A549 (cell line): ENCODE results near the gene SERPINA6. TPM values are rescaled to one million over a fixed set of nuclear protein-coding genes. Genes with fewer than 3 reads are reported as not detected.

Experiments
- ATAC-seq, 2 experiments: fragments of 200-7000 bp in 1 of 2; fragments of >200 bp in 1 of 2; cut with Nextera tagmentation in 1 of 2; cut with Tn5 transposase in 1 of 2; 3 replicates each; pipeline versions ENCODE4 v1.8.0 to v1.9.1; 2018 to 2020; ENCODE audit warnings: mild to moderate bottlenecking in 1 of 2, moderate library complexity in 1 of 2
- CTCF ChIA-PET: fragments of 300-600 bp; sonication (Branson Sonifier 250); formaldehyde crosslinking; extraction: SDS; loops from one replicate; lab custom pipeline; 2021; ENCODE audit warnings: antibody characterized with exemption, inconsistent platforms; lab: Yijun Ruan, JAX
- POLR2A ChIA-PET: fragments of 350-600 bp; formaldehyde crosslinking; extraction: SDS; loops from one replicate; lab custom pipeline; 2021; ENCODE audit warnings: antibody characterized with exemption, inconsistent platforms; lab: Yijun Ruan, JAX
- DNase-seq, 2 experiments: peaks; one replicate each; pipeline versions ENCODE4 v3.0.0 to v3.0.0-alpha.2; 2011 to 2016; ENCODE audit warnings: low read depth in 1 of 2, low spot score in 1 of 2
- FAIRE-seq: peaks from 2 replicates; lab custom pipeline; 2011; peaks lifted over from hg19 to GRCh38; lab: Jason Lieb, UNC
- H3K27ac ChIP-seq, 2 experiments: fragments of >200 bp; sonication (Bioruptor Twin); formaldehyde crosslinking; 3 replicates each; pipeline ENCODE4 v1.5.1; 2016 to 2017
- H3K4me1 ChIP-seq: fragments of >200 bp; sonication (Bioruptor Twin); formaldehyde crosslinking; 3 replicates; pipeline ENCODE4 v1.6.1; 2016
- H3K4me2 ChIP-seq: fragments of >200 bp; sonication (Bioruptor Twin); formaldehyde crosslinking; 3 replicates; pipeline ENCODE4 v1.6.1; 2016
- H3K4me3 ChIP-seq: fragments of >200 bp; sonication (Bioruptor Twin); formaldehyde crosslinking; 3 replicates; pipeline ENCODE4 v1.5.1; 2016
- H3K9me3 ChIP-seq: fragments of >200 bp; sonication (Bioruptor Twin); formaldehyde crosslinking; 3 replicates; pipeline ENCODE4 v1.6.1; 2016
- BCL3 ChIP-seq: fragments of >200 bp; sonication (Bioruptor Twin); formaldehyde crosslinking; IDR thresholded peaks from 3 replicates; pipeline ENCODE4 v1.6.1; 2016
- CEBPB ChIP-seq, 2 experiments: fragments of >200 bp in 1 of 2; sonication (Bioruptor Twin) in 1 of 2; formaldehyde crosslinking in 1 of 2; IDR thresholded peaks; 2 replicates each; pipeline ENCODE4 v1.6.1; 2012 to 2016
- CHD4 ChIP-seq: fragments of 200-600 bp; sonication (generic); IDR thresholded peaks from 2 replicates; pipeline ENCODE4 v1.6.1; 2016; ENCODE audit warnings: antibody characterized with exemption, mild to moderate bottlenecking, borderline replicate concordance
- EHF ChIP-seq: fragments of 250-450 bp; sonication (Bioruptor Pico); IDR thresholded peaks from 2 replicates; pipeline ENCODE4 v1.5.0; 2020; ENCODE audit warnings: mild to moderate bottlenecking
- EHMT2 ChIP-seq: fragments of 200-600 bp; sonication (generic); IDR thresholded peaks from 2 replicates; pipeline ENCODE4 v1.6.1; 2016; ENCODE audit warnings: antibody characterized with exemption, low read depth, mild to moderate bottlenecking, moderate library complexity
- EP300 ChIP-seq, 2 experiments: fragments of >200 bp; sonication (Bioruptor Twin); formaldehyde crosslinking; IDR thresholded peaks; 2 replicates in 1 of 2; 3 replicates in 1 of 2; pipeline ENCODE4 v1.6.1; 2016 to 2017
- ESRRA ChIP-seq: fragments of 150-350 bp; IDR thresholded peaks from 2 replicates; pipeline ENCODE4 v1.6.1; 2014; ENCODE audit warnings: mild to moderate bottlenecking, low read length, borderline replicate concordance
- FOSB ChIP-seq: fragments of 250-450 bp; sonication (Bioruptor Pico); IDR thresholded peaks from 2 replicates; pipeline ENCODE4 v1.5.0; 2020; ENCODE audit warnings: mild to moderate bottlenecking, moderate library complexity
- FOSL2 ChIP-seq, 2 experiments: fragments of 450-650 bp in 1 of 2; fragments of >200 bp in 1 of 2; sonication (Bioruptor Twin) in 1 of 2; formaldehyde crosslinking; IDR thresholded peaks; 2 replicates each; pipeline versions ENCODE4 v1.5.0 to v1.6.1; 2016 to 2020; ENCODE audit warnings: mild to moderate bottlenecking in 1 of 2, moderate library complexity in 1 of 2
- FOXS1 ChIP-seq: fragments of 250-450 bp; sonication (Bioruptor Pico); IDR thresholded peaks from 2 replicates; pipeline ENCODE4 v1.5.0; 2020; ENCODE audit warnings: mild to moderate bottlenecking, moderate library complexity
- JUN ChIP-seq, 2 experiments: fragments of >200 bp; sonication (Bioruptor Twin); formaldehyde crosslinking; IDR thresholded peaks; 2 replicates in 1 of 2; 3 replicates in 1 of 2; pipeline ENCODE4 v1.6.1; 2016 to 2017
- KDM1A ChIP-seq: fragments of 200-600 bp; sonication (generic); IDR thresholded peaks from 2 replicates; pipeline ENCODE4 v1.6.1; 2016; ENCODE audit warnings: low read depth, mild to moderate bottlenecking
- MAFK ChIP-seq: fragments of 450-650 bp; IDR thresholded peaks from 2 replicates; pipeline ENCODE4 v1.6.1; 2014; ENCODE audit not compliant: partially characterized antibody
- MAX ChIP-seq: IDR thresholded peaks from 2 replicates; pipeline ENCODE4 v1.6.1; 2012
- MYC ChIP-seq: IDR thresholded peaks from 2 replicates; pipeline ENCODE4 v1.6.1; 2012; ENCODE audit warnings: mild to moderate bottlenecking, inconsistent platforms, low read length, improper control_type of control experiment, borderline replicate concordance
- NPAS2 ChIP-seq: fragments of 250-450 bp; sonication (Bioruptor Pico); IDR thresholded peaks from 2 replicates; pipeline ENCODE4 v1.8.0; 2022; ENCODE audit warnings: mild to moderate bottlenecking, moderate library complexity, borderline replicate concordance
- PBX3 ChIP-seq: IDR thresholded peaks from 2 replicates; pipeline ENCODE4 v1.6.1; 2012
- POLR2A ChIP-seq: IDR thresholded peaks from 2 replicates; pipeline ENCODE4 v1.6.1; 2012; ENCODE audit warnings: mild to moderate bottlenecking, low read length
- RCOR1 ChIP-seq: fragments of 150-350 bp; IDR thresholded peaks from 2 replicates; pipeline ENCODE4 v1.6.1; 2014; ENCODE audit warnings: antibody characterized with exemption, low read length, low read depth
- REST ChIP-seq: fragments of 200-600 bp; sonication (generic); IDR thresholded peaks from 2 replicates; pipeline ENCODE4 v1.6.1; 2016; ENCODE audit warnings: antibody characterized with exemption, mild to moderate bottlenecking, moderate library complexity
- RFX5 ChIP-seq: fragments of 450-650 bp; IDR thresholded peaks from 2 replicates; pipeline ENCODE4 v1.7.1; 2014; ENCODE audit warnings: antibody characterized with exemption, mild to moderate bottlenecking, moderate library complexity
- ZC3H11A ChIP-seq: fragments of 450-650 bp; IDR thresholded peaks from 2 replicates; pipeline ENCODE4 v1.6.1; 2014; ENCODE audit warnings: antibody characterized with exemption, mild to moderate bottlenecking
- ZFP36 ChIP-seq: fragments of 450-650 bp; IDR thresholded peaks from 2 replicates; pipeline ENCODE4 v1.6.1; 2014; ENCODE audit warnings: borderline replicate concordance; ENCODE audit not compliant: partially characterized antibody
- ZNF302 ChIP-seq: fragments of 250-450 bp; sonication (Bioruptor Pico); IDR thresholded peaks from 2 replicates; pipeline ENCODE4 v1.9.0; 2021; ENCODE audit warnings: inconsistent platforms, mild to moderate bottlenecking, moderate library complexity
- ZSCAN20 ChIP-seq: fragments of 250-450 bp; sonication (Bioruptor Pico); IDR thresholded peaks from 2 replicates; pipeline ENCODE4 v1.8.0; 2022; ENCODE audit warnings: mild to moderate bottlenecking, moderate library complexity
- WGBS: methylation state at CpG from one replicate; pipeline ENCODE4 v1.1.6; 2017; ENCODE audit errors: missing lambda C conversion rate; 5-methylcytosine and 5-hydroxymethylcytosine counted together
- polyA plus RNA-seq, 4 experiments: library from polyadenylated mRNA; depleted of rRNA in 3 of 4; stranded (reverse); fragments of >200 nt; fragmentation: RNase III in 1 of 4; extraction: RNeasy Plus Mini Kit Qiagen cat#74134 plus additional on column Dnase treatment in 1 of 4; gene quantifications; 2 replicates in 3 of 4; 3 replicates in 1 of 4; pipeline ENCODE4 v1.2.3, GENCODE V29; 2011 to 2017
- TF ChIP-seq, protein P1 (sequence below): fragments of >200 bp; sonication (Bioruptor Twin); formaldehyde crosslinking; IDR thresholded peaks from 3 replicates; pipeline ENCODE4 v1.5.1; 2016

The SERPINA6 gene
- polyA plus RNA-seq, 2 of the 4 experiments (the other 2 are of a cell fraction) = 0.43 to 1.8 TPM

DNA sequence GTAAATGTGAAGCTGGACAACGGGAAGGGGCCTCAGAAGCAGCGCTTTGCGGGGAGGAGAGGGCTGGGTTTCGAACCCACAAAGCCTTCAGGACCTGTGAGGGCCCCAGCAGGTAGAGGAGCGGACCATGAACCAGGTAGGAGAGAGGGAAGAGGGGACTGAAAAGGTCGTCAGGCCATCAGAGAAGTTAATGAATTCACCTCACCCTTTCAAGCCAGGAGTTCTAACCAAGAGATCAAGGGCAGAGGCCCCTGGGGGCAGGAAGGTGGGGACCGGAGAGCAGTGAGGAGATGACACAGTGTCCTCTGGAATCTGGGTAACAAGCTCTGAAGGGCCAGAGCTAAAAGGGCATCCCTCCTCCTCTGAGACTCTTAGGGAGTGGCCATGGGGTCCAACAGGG is 45.8 kb upstream of the SERPINA6 start:
- DNase-seq (no peak), FAIRE-seq (no peak), ATAC-seq (no peak)
- no peak for TF ChIP-seq FOSL2 (IDR thresholded peaks at IDR 0.05)
- TF ChIP-seq FOSL2 (CRISPR knock-in tag; IDR thresholded peaks at IDR 0.05) = no peak
- no peak for TF ChIP-seq EP300 (IDR thresholded peaks at IDR 0.05)
- no peak for TF ChIP-seq MAX
- no peak for TF ChIP-seq EHF (CRISPR knock-in tag)
- TF ChIP-seq FOSB (CRISPR knock-in tag) = no peak
- no peak for TF ChIP-seq REST
- no peak for TF ChIP-seq POLR2A
- no peak for TF ChIP-seq NPAS2 (CRISPR knock-in tag)
- TF ChIP-seq RFX5 = no peak
- TF ChIP-seq BCL3 = no peak
- no peak for TF ChIP-seq CHD4
- TF ChIP-seq, protein P1, sequence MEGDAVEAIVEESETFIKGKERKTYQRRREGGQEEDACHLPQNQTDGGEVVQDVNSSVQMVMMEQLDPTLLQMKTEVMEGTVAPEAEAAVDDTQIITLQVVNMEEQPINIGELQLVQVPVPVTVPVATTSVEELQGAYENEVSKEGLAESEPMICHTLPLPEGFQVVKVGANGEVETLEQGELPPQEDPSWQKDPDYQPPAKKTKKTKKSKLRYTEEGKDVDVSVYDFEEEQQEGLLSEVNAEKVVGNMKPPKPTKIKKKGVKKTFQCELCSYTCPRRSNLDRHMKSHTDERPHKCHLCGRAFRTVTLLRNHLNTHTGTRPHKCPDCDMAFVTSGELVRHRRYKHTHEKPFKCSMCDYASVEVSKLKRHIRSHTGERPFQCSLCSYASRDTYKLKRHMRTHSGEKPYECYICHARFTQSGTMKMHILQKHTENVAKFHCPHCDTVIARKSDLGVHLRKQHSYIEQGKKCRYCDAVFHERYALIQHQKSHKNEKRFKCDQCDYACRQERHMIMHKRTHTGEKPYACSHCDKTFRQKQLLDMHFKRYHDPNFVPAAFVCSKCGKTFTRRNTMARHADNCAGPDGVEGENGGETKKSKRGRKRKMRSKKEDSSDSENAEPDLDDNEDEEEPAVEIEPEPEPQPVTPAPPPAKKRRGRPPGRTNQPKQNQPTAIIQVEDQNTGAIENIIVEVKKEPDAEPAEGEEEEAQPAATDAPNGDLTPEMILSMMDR = no peak
- no peak for TF ChIP-seq CEBPB (IDR thresholded peaks at IDR 0.05)
- TF ChIP-seq ZC3H11A = no peak
- WGBS = 64% methylated on average over 7 of the region's 7 CpGs
- H3K4me3 ChIP-seq = no peak overlapping the region
- H3K27ac ChIP-seq = no peak overlapping the region
- ChIA-PET CTCF (interaction anchor here (1.2 kb wide), 2 partner anchors 10 to 13 kb away, joined by 3 read pairs; no protein-coding TSS in a partner anchor), POLR2A (no interaction called here)
- peaks cover 4% of the 10 kb centered on the region; the same call in 2 of the 3 replicates for H3K4me1 ChIP-seq
- no peaks in the 10 kb centered on the region for H3K9me3 ChIP-seq
- H3K4me2 ChIP-seq = no peak overlapping the region

GRCh38 chr14:94368243-94368590 is 45.1 kb upstream of the SERPINA6 start:
- no peak overlapping the region for H3K4me3 ChIP-seq
- WGBS = 38% methylated on average over 2 of the region's 3 CpGs
- FAIRE-seq = no peak
- ChIA-PET POLR2A (no interaction called here), CTCF (interaction anchor here (1.2 kb wide), 2 partner anchors 11 to 13 kb away, joined by 3 read pairs; no protein-coding TSS in a partner anchor)
- ATAC-seq = no peak
- H3K4me1 ChIP-seq = no peaks in the 10 kb centered on the region
- no peak overlapping the region for H3K4me2 ChIP-seq
- TF ChIP-seq ZFP36 = no peak
- no peak for TF ChIP-seq PBX3
- no peak for TF ChIP-seq MAFK
- TF ChIP-seq JUN (IDR thresholded peaks at IDR 0.05) = no peak
- no peak for TF ChIP-seq EP300 (IDR thresholded peaks at IDR 0.05)
- no peak for TF ChIP-seq ZSCAN20 (CRISPR knock-in tag)
- no peak for TF ChIP-seq RCOR1
- no peak for TF ChIP-seq EHMT2
- TF ChIP-seq NPAS2 (CRISPR knock-in tag) = no peak
- TF ChIP-seq ESRRA = no peak
- TF ChIP-seq FOXS1 (CRISPR knock-in tag) = no peak
- TF ChIP-seq KDM1A = no peak
- no peak for TF ChIP-seq BCL3
- no peak for TF ChIP-seq ZNF302
- TF ChIP-seq MYC = no peak
- TF ChIP-seq, all 56 proteins: peak for 0
- Histone ChIP-seq H3K9me3 (no peaks in the 10 kb centered on the region), H3K27ac (no peak overlapping the region)
- no peak for DNase-seq
